ENCODE data around the gene OTOL1.

The OTOL1 gene

GRCh38 chr3:161500068-161500796 is 3.6 kb downstream of the OTOL1 start:
- no peaks in the 10 kb centered on the region for H3K36me3 Mint-ChIP-seq
- H3K27ac Mint-ChIP-seq, result no peak overlapping the region
- no peaks in the 10 kb centered on the region for H3K4me1 Mint-ChIP-seq
- no peak overlapping the region for H3K4me3 Mint-ChIP-seq
- H3K9me3 Mint-ChIP-seq, result no peaks in the 10 kb centered on the region
- H3K27me3 Mint-ChIP-seq, result peaks cover 7% of the 10 kb centered on the region

- Mint-ChIP-seq H3K27ac (no peak overlapping the region), H3K4me3 (no peak overlapping the region)
These were observed 6.7 kb downstream of the OTOL1 start for GRCh38 chr3:161503271-161503670.

GRCh38 chr3:161508852-161509477 is 12.4 kb downstream of the OTOL1 start:
- no peaks in the 10 kb centered on the region for H3K9me3 Mint-ChIP-seq
- no peaks in the 10 kb centered on the region for H3K27me3 Mint-ChIP-seq
- no peaks in the 10 kb centered on the region for H3K36me3 Mint-ChIP-seq
- no peak overlapping the region for H3K27ac Mint-ChIP-seq
- no peak overlapping the region for H3K4me3 Mint-ChIP-seq
- no peaks in the 10 kb centered on the region for H3K4me1 Mint-ChIP-seq

More at GRCh38 chr3:161503271-161503670, 6.7 kb downstream of the OTOL1 start:
- Mint-ChIP-seq H3K36me3 (no peaks in the 10 kb centered on the region), H3K4me1 (no peaks in the 10 kb centered on the region), H3K27me3 (peaks cover 6% of the 10 kb centered on the region), H3K9me3 (no peaks in the 10 kb centered on the region)

GRCh38 chr3:161510510-161511260 is 14.1 kb downstream of the OTOL1 start:
- H3K27me3 Mint-ChIP-seq, result no peaks in the 10 kb centered on the region
- no peaks in the 10 kb centered on the region for H3K4me1 Mint-ChIP-seq
- H3K4me3 Mint-ChIP-seq, result no peak overlapping the region
- no peak overlapping the region for H3K27ac Mint-ChIP-seq
- H3K36me3 Mint-ChIP-seq, result no peaks in the 10 kb centered on the region
- no peaks in the 10 kb centered on the region for H3K9me3 Mint-ChIP-seq

- H3K27me3 Mint-ChIP-seq, result no peaks in the 10 kb centered on the region
- no peak overlapping the region for H3K4me3 Mint-ChIP-seq
- no peaks in the 10 kb centered on the region for H3K9me3 Mint-ChIP-seq
- no peaks in the 10 kb centered on the region for H3K4me1 Mint-ChIP-seq
- H3K27ac Mint-ChIP-seq, result no peak overlapping the region
- H3K36me3 Mint-ChIP-seq, result no peaks in the 10 kb centered on the region
These were observed 27.3 kb downstream of the OTOL1 start for GRCh38 chr3:161523916-161524315.

- H3K36me3 Mint-ChIP-seq, result no peaks in the 10 kb centered on the region
These were observed 35.3 kb downstream of the OTOL1 start for GRCh38 chr3:161531930-161532329.

GRCh38 chr3:161540594-161540993 is 44.0 kb downstream of the OTOL1 start:
- no peaks in the 10 kb centered on the region for H3K4me1 Mint-ChIP-seq
- no peaks in the 10 kb centered on the region for H3K36me3 Mint-ChIP-seq
- no peak overlapping the region for H3K27ac Mint-ChIP-seq
- peaks cover 4% of the 10 kb centered on the region for H3K9me3 Mint-ChIP-seq
- no peak overlapping the region for H3K4me3 Mint-ChIP-seq
- H3K27me3 Mint-ChIP-seq, result peaks cover 2% of the 10 kb centered on the region

More at GRCh38 chr3:161531930-161532329, 35.3 kb downstream of the OTOL1 start:
- H3K9me3 Mint-ChIP-seq, result peaks cover 6% of the 10 kb centered on the region
- no peaks in the 10 kb centered on the region for H3K4me1 Mint-ChIP-seq
- no peak overlapping the region for H3K27ac Mint-ChIP-seq
- no peaks in the 10 kb centered on the region for H3K27me3 Mint-ChIP-seq
- H3K4me3 Mint-ChIP-seq, result no peak overlapping the region

- no peak overlapping the region for H3K27ac Mint-ChIP-seq
- H3K27me3 Mint-ChIP-seq, result peaks cover 2% of the 10 kb centered on the region
- H3K4me3 Mint-ChIP-seq, result no peak overlapping the region
- no peaks in the 10 kb centered on the region for H3K36me3 Mint-ChIP-seq
- H3K4me1 Mint-ChIP-seq, result no peaks in the 10 kb centered on the region
- H3K9me3 Mint-ChIP-seq, result peaks cover 4% of the 10 kb centered on the region
These were observed 49.2 kb downstream of the OTOL1 start for GRCh38 chr3:161545824-161546223.

- H3K27ac Mint-ChIP-seq, result no peak overlapping the region
- no peaks in the 10 kb centered on the region for H3K4me1 Mint-ChIP-seq
- no peaks in the 10 kb centered on the region for H3K36me3 Mint-ChIP-seq
- peaks cover 4% of the 10 kb centered on the region for H3K27me3 Mint-ChIP-seq
- no peak overlapping the region for H3K4me3 Mint-ChIP-seq
- peaks cover 4% of the 10 kb centered on the region for H3K9me3 Mint-ChIP-seq
These were observed 51.7 kb downstream of the OTOL1 start for GRCh38 chr3:161548301-161548700.

GRCh38 chr3:161549261-161549660 is 52.7 kb downstream of the OTOL1 start:
- H3K9me3 Mint-ChIP-seq, result no peaks in the 10 kb centered on the region

GRCh38 chr3:161550491-161551195 is 54.0 kb downstream of the OTOL1 start:
- Mint-ChIP-seq H3K27ac (no peak overlapping the region), H3K36me3 (no peaks in the 10 kb centered on the region), H3K4me3 (no peak overlapping the region), H3K9me3 (no peaks in the 10 kb centered on the region), H3K27me3 (peaks cover 3% of the 10 kb centered on the region), H3K4me1 (no peaks in the 10 kb centered on the region)

More at GRCh38 chr3:161549261-161549660, 52.7 kb downstream of the OTOL1 start:
- Mint-ChIP-seq H3K4me1 (no peaks in the 10 kb centered on the region), H3K27me3 (peaks cover 2% of the 10 kb centered on the region), H3K4me3 (no peak overlapping the region), H3K27ac (no peak overlapping the region), H3K36me3 (no peaks in the 10 kb centered on the region)

- Mint-ChIP-seq H3K9me3 (no peaks in the 10 kb centered on the region), H3K4me1 (no peaks in the 10 kb centered on the region), H3K27ac (no peak overlapping the region), H3K4me3 (no peak overlapping the region), H3K27me3 (peaks cover 3% of the 10 kb centered on the region), H3K36me3 (no peaks in the 10 kb centered on the region)
These were observed 55.1 kb downstream of the OTOL1 start for GRCh38 chr3:161551697-161552096.

- Mint-ChIP-seq H3K4me3 (no peak overlapping the region), H3K27me3 (peaks cover 3% of the 10 kb centered on the region), H3K4me1 (no peaks in the 10 kb centered on the region), H3K9me3 (no peaks in the 10 kb centered on the region), H3K27ac (no peak overlapping the region), H3K36me3 (no peaks in the 10 kb centered on the region)
These were observed 56.5 kb downstream of the OTOL1 start for GRCh38 chr3:161552984-161553560.
